Measurements from ENCODE around the gene FAM76B.

- TF ChIP-seq SIN3A (IDR thresholded peaks at IDR 0.05; ENCODE audit: borderline replicate concordance, insufficient read depth, low read length) (no peak), REST (IDR thresholded peaks at IDR 0.05; ENCODE audit: insufficient read depth in 1 of 2, low read depth in 2 of 2, low read length in 2 of 2) (no peak), POLR2AphosphoS5 (IDR thresholded peaks at IDR 0.05; ENCODE audit: low read depth, low read length) (no peak), TAF1 (IDR thresholded peaks at IDR 0.05; ENCODE audit: borderline replicate concordance, insufficient read depth, low read length) (no peak), FOXP2 (optimal IDR thresholded peaks at IDR 0.05; ENCODE audit: borderline replicate concordance, extremely low read depth, extremely low read length, insufficient read depth) (no peak)
Observed at GRCh38 chr11:95791709-95792033, 2.1 kb upstream of the FAM76B start.

Data from PFSK-1 (cell line).